Measurements from ENCODE around the gene GRIK1.

GRIK1 gene

GRCh38 chr21:29904359-29905282 lies 35.2 kb downstream of the GRIK1 start:
- DNase-seq = peak in 1 of 2 experiments; percentile 27

DNA sequence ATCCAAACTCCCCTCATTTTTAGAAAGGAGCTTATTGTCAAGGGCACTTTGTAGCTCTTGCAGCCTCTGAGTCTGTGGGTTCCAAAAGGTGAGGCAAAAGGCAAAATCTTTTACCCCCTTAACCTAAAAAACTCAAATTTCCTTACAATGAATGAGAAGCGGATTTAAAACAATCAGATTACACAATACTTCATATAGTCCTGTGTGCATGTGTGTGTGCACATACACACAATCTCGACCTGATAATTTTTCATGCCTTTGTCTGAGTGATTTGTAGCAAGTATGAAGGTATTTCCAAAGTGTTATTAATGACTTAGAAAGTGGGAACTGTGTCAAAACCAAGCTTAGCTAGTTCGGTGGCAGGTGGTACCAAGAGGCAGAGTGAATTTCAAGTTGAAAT lies 42.9 kb downstream of the GRIK1 start:
- no peak for DNase-seq

- DNase-seq = no peak
Observed at GRCh38 chr21:29893687-29894086, 46.1 kb downstream of the GRIK1 start.

- peak; percentile 52 to 88 for DNase-seq
Observed at GRCh38 chr21:29892379-29892778, 47.4 kb downstream of the GRIK1 start.

- DNase-seq = no peak
Observed at GRCh38 chr21:29888437-29888836, 51.4 kb downstream of the GRIK1 start.

- no peak for DNase-seq
Observed at GRCh38 chr21:29887313-29888009, 52.3 kb downstream of the GRIK1 start.

GRCh38 chr21:29885491-29885890 lies 54.3 kb downstream of the GRIK1 start:
- DNase-seq = no peak

- DNase-seq = no peak
Observed at GRCh38 chr21:29875873-29876272, 63.9 kb downstream of the GRIK1 start.

DNA sequence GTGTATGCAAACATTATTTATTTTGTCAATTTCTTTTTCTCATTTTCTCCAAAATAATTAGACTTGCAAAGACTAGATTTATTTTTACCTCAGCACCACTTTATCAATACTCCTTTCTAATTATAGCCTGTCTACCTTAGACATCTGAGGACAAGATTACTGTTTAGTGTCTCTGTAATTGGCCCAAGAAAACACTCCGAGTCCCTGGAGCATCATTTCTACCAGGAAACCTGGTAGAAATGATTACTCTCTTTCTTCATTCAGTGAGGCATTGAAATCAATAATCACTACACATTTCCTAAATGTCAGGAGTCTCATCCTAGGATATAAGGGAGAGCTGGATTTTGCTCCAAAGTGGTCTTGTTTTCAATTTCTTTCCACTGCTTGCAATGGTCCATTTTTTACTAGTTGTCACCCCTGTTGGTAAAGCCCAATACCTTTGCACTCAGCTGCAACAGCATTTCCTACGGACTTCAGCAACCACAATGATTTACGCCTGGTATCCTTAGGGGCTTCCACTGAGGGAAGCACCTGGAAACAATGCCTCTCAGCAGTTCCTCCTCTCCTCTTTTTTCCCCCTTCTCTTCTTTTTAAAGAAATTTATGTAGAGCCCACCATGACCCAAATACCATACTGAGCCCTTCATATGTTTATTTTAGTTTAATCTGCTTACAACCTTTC lies 64.6 kb downstream of the GRIK1 start:
- DNase-seq = no peak

GRCh38 chr21:29873908-29874307 lies 65.9 kb downstream of the GRIK1 start:
- DNase-seq = no peak

DNA sequence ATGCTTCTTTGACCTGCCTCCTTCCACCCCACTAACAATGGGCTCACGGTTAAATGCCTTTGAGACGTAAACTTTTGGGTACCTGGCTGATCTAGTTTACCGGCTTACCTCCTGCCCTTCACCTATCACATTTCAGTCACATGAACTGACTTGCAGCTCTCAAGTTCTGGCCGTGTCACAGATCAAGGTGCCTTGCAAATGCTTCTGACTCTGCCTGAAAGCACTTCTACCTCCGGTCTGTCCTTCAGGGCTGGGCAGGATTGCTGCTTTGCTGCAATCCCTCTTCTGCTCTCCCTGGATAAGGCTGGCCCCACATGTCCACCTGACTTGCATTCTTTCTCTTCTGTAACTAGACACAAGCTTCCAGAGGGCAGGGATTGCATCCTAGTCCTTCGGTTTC lies 69.0 kb downstream of the GRIK1 start:
- no peak for DNase-seq

- no peak for DNase-seq
Observed at GRCh38 chr21:29867796-29868195, 72.0 kb downstream of the GRIK1 start.

DNA sequence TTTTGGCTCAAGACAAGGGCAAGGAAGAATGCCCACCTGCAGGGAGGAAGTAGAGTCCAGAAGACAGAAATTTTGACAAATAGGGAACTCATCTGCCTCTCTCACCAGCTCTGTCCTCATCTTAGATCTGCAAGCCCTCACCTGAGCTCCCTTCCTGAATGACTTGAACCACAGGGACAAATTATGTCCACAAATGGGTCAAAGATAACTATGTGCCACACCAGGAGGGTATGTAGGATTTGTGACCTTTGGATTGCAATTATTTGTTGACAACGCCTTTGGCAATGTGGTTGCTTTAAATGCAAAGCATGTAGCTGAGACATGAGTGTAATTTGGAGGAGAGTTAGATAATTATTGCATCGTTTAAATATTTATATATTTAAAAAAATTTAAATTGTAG lies 79.5 kb downstream of the GRIK1 start:
- no peak for DNase-seq

- no peak for DNase-seq
Observed at GRCh38 chr21:29857150-29857549, 82.6 kb downstream of the GRIK1 start.

DNA sequence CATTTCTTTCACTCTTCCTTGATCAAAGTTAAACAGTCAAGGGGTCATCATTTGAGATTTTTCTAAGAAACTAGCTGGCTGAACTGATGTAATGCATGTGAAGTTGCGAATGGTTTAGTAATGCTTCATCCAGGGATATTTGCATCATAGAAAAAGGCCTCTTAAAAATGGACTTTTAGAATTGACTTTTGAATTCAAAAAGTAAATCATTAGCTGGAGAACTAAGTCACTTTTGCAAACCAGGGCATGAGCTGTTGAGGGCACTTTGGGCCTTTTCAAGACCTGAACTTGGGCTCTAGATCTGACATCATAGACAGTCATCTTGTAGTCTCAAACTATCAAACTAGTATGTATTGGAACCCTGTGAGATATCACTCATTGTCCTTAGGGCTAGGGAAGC lies 85.0 kb downstream of the GRIK1 start:
- DNase-seq = no peak

- DNase-seq = no peak
Observed at GRCh38 chr21:29851611-29852010, 88.2 kb downstream of the GRIK1 start.

GRCh38 chr21:29849735-29850176 lies 90.0 kb downstream of the GRIK1 start:
- DNase-seq = peak; percentile 28 to 71

DNA sequence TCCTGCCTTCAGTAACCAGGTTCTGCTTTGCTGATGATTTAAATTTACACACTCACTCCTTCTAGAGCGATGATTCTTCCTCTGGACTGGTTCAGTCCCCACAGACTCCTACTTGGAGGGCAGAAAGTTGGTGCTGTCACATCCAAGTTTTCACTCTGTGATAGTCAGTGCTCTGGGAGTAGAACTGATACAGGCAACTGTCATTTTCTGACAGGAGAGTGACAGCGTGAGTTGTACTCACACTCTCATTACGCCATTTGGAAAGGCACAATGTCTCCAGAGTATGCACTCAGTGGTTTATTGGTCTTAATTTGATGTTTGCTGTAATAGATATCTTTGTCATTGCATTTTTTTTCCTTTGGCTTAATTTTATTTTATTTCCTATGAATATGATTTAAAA lies 96.0 kb downstream of the GRIK1 start:
- no peak for DNase-seq

DNA sequence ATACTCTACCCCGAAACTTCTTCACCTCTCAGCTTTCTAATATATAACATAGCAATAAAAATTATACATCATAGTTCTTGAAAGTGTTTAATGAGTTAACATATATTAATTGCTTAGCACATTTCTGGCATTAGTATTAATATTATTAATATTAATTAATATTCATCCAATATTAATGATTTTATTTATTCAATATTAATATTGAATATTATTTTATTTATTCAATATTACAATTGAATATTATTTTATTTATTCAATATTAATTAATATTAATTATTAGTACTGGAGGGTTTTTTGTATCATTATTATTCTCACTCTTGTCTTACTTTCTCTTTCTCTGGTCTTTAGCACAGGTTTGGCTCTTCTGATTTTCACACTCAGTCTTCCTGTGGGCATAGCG lies 105.2 kb downstream of the GRIK1 start:
- DNase-seq = no peak

- DNase-seq = no peak
Observed at GRCh38 chr21:29832217-29832616, 107.6 kb downstream of the GRIK1 start.

GRCh38 chr21:29829564-29830275 lies 110.1 kb downstream of the GRIK1 start:
- DNase-seq = no peak

DNA sequence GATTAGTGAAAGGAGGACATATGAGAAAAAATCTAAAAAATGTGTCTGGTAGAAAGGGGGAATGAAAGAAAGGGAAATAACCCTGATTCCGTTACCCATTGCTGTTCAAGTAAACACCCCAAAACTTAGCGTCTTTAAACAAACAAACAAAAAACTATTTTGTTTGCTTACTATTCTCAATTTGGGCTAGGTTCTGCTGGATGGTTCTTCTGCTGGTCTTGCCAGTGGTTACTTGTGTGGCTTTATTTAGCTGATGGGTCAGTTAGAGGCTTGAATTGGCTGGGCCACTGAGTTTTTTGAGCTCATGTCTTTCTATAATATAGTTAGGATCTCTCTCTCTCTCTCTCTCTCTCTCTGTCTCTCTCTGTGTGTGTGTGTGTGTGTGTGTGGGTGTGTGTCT lies 112.1 kb downstream of the GRIK1 start:
- DNase-seq = no peak

GRCh38 chr21:29827236-29827635 lies 112.6 kb downstream of the GRIK1 start:
- no peak for DNase-seq
